HG03575 (cell line): Measurements from ENCODE around the gene CLK1.
"Not testable (repeated sequence)": the region's sequence is repeated elsewhere in the genome, so short reads cannot be mapped to it uniquely, and the experiment has no call there.

ENCODE experiments used
- ATAC-seq: cut with Tn5 transposase; IDR thresholded peaks from one replicate; pipeline ENCODE4 v1.9.1; 2021; ENCODE audit not compliant: unreplicated experiment, insufficient number of reproducible peaks, low FRiP score; ENCODE audit errors: extremely low read depth

CLK1 gene

GRCh38 chr2:200864176-200865034, at the start of gene CLK1:
Gene CLK1, minus strand, starts transcription at chr2:200864658. Its CDS starts 2,796 bp downstream, at chr2:200861862.
- ATAC-seq: peak; percentile 48

- no peak for ATAC-seq
These were observed 49.2 kb upstream of the CLK1 start for GRCh38 chr2:200913654-200914053.

DNA sequence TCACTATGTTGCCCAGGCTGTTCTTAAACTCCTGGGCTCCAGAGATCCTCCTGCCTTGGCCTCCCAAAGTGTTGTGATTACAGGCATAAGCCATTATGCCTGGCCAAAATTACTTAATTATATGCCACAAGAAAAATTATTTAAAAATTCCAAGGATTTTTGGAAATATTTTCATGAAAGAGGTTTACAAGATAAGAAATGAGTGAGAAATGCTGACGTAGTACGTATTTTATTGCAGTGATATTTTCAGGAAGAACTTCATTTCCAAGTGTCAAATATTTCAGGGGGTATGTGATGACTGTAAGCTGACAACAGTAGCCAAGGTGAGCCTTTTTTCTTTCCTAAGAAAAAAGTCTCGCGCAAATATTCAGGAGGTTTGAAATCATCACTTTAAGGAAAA, 45.5 kb upstream of the CLK1 start:
- ATAC-seq: no peak

DNA sequence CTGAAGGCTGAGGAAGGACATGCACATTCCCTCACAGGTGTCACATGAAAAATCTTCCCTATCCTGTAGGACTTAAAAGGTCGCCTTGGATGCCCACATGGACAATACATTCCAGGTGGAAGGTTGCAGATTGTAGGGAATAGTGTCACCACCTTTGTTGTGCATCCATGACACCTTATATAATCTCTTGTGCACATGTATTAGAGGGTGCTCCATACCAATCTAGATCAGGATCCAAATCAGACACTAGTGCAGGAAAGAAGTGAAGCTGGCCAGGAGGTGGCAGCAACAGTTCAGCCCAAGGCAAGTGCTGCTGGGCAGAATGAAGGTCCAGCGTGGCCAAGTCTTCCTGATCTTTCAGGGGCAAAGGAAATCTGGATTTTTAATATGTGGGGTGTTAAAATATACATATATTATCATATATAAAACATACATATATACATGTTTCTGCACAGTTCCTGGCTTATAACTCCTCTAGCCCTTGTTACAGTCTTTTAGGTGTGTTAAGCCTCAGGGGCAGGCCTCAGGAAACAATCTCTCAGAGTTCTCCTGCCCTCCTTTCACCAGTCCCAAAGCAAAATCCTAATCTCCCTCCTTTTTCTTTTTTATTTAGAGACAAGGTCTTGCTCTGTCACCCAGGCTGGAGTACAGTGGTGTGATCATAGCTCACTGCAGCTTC, 41.3 kb upstream of the CLK1 start:
- ATAC-seq: no peak

- ATAC-seq: peak; percentile 90
These were observed 37.1 kb upstream of the CLK1 start for GRCh38 chr2:200901459-200902072.

DNA sequence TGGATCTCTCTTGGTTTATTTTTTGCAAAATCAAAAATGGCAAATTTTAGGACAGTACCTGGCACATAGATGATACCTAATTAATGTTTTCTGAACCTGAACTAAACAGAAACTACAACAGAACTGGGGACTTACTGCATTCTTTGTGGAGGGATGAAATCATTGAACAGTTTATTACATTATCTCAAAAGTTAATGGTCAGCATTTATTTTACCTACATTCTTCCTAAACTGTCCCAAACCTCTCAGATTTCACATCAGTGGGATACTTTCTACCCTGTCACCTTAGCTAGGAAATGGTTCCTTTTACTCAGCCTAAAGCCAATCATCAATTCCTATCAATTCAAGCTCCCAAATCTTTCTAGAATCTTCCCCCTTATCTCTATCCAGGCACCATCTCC, 35.0 kb upstream of the CLK1 start:
- ATAC-seq: no peak

DNA sequence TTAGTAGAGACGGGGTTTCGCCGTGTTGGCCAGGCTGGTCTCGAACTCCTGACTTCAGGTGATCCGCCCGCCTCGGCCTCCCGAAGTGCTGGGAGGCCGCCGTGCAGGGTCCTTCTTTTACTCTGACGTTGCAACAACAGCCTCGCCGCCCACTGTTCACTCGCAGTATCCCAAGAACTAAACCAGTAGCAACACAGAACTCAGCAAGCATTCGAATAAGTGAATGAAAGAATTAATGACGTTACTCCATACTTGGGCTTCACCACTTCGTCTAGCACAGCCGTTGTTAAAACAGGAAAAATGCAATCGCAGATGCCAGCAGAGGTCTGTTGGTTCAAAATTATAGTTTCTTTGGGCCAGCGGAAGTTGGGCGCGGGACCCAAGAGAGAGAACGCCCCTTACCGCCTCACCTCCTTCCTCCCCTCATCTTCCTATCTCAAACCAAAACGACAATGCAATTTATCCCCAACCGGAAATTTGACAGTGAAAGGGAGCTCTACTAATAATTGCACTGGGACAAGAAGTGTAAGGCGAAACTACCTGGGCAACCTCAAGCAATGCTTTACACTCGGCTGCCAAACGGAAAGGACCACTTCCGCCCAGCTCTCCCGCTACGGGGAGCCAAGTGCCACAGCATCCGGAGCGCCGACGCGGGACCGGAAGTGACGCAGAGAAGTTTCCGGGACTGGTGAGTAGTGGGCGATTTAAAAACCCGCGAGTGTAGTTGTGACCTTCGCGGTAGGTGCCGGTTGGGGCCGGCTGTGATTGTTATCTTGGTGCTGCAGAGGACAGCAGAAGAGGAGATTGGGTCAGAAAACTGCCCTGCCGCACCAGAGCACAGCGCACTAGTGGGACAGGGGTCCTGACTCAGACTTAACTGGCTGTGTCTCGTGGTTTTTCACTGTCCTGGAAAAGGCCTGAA, 24.5 kb upstream of the CLK1 start, which contains the start of the genes NIF3L1 and PPIL3:
NIF3L1 (plus strand) TSS at position 668 of the 922 bp plus-strand sequence. CDS start 2,573 bp downstream, outside the sequence.
PPIL3 (minus strand) TSS at position 374 of the 922 bp plus-strand sequence. CDS start 1,462 bp downstream, outside the sequence.
- ATAC-seq: peak; percentile 54

GRCh38 chr2:200881715-200882249, 17.3 kb upstream of the CLK1 start:
- ATAC-seq: not testable (repeated sequence)

GRCh38 chr2:200878289-200878880, 13.9 kb upstream of the CLK1 start:
- no peak for ATAC-seq

DNA sequence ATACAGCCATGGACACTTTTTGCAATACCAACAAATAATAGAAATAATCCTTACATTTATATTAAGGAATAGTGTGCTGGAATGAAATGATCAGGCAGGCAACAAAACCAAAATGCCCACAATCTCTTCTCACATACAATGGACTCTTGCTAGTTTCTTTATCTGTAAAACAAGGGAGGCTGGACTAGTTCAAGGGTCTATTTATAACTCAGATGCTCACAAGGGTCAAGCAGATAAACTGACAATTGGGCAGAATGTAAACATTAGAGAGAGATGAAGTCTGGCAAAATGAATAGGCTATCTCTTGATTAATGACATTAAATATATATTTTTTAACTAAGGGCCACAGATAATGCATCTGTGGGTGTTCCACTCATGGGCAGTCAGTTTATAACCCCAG, 13.0 kb upstream of the CLK1 start:
- no peak for ATAC-seq

- ATAC-seq: no peak
These were observed 9.1 kb upstream of the CLK1 start for GRCh38 chr2:200873560-200873959.

DNA sequence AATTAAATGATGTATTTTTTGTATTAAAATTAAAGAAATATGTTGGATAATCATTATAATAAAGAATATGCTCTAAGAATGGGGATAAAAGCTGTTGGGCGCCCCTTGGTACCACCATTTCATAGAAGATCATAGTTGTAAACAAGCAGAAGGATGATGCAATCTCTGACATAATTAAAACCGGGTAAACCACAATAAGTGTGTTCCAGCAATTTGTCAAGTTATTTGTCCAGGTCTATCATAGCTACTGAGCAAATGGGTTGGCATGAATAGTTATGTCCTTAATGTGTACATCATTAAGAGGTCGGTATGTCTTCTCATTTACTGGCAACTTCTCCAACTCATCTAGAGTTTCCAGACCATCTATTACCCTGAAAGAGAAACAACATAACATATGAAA, 6.7 kb upstream of the CLK1 start:
- no peak for ATAC-seq

GRCh38 chr2:200869014-200869413, 4.6 kb upstream of the CLK1 start:
- ATAC-seq: no peak

DNA sequence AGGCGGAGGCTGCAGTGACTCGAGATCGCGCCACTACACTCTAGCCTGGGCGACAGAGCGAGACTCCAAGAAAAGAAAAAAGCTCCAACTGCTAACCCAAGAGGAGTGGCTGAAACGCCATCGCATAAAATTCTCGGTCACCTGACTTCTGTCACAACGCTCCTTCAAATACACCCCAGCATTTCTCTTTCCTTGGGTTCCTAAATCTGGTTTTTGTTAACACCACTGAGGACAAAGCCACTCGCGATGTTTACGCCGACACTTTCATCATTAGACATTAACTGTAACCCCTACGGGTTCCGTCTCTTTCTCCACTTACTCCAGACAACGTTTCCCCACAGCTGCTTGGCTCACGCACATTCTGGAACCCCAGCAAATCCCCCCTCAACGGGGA, 679 bp downstream of the CLK1 start:
- no peak for ATAC-seq

DNA sequence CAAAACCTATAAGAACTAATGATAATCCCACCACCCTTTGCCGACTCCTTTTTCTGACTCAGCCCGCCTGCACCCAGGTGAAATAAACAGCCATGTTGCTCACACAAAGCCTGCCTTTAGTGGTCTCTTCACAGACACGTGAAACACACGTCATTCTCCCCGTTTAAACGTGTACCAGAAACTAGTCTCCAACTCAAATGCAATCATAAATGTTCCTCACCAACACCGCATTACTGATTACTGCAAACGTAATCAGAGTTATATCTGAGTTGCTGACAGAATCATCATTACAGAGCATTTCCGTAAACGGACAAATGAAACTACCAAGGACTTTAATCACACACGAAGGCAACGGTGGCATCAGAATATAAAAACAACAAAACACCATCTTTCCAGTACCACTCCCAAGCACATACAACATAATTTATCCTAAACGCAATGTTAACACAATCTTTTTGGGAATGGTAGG, 1.9 kb downstream of the CLK1 start:
- no peak for ATAC-seq

DNA sequence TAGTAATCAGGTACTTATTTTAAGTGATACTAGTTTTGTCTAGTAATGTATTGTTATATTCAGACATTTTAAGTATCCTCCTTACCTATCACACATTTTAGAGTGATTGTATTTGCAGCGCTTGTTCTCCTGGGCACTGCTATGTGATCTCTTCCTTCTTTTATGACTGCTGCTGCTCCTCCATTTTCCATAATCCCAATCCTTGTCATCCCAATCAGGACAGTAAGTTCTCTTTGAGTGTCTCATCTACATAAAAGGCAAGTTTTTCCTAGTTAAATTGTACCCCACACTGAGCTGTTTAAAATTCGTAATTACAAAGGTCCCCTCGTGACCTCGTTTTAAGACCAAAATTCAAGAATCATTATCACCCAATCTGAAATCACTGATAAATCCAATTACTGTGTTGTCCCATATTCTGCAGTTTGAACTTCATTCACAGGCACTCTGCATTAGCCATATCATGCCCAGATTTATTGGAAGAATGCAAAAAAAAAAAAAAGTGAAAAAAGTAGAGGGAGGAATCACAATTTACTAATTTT, 2.8 kb downstream of the CLK1 start:
- ATAC-seq: no peak

DNA sequence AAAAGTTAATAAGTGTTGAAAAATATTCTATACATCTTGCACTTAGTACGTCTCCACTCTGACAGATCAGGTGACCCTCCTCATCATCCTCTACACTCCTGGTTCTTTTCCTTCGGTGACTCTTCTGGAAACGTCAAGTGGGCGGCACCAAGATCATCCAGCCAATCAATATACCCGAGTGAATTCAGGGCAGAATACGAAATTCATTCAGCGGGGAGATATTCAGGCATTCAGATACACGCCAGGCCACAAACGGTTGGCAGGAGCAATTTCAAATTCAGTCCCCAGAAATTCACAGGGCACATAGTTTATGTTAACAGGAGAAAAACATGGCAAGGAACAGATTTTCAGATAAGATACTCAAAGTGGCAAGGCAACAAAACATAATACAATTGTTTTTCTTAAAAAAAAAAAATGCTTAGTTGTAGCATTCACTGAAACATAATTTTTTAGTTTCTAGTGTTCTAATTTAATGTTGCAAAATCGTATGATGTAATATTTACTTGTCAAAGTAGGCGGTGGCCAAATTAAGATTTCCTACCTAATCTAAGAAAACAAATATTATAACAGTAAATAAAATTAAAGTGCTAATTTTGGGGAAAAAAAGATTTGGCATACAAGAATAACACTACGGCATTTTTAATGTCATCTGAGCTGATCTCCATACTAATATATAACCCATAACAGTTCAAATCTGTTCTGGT, 4.2 kb downstream of the CLK1 start:
- ATAC-seq: no peak
